ENCODE results near the gene NOSTRIN.
"Not testable (repeated sequence)": the region's sequence is repeated elsewhere in the genome, so short reads cannot be mapped to it uniquely, and the experiment has no call there.

The NOSTRIN gene

DNA sequence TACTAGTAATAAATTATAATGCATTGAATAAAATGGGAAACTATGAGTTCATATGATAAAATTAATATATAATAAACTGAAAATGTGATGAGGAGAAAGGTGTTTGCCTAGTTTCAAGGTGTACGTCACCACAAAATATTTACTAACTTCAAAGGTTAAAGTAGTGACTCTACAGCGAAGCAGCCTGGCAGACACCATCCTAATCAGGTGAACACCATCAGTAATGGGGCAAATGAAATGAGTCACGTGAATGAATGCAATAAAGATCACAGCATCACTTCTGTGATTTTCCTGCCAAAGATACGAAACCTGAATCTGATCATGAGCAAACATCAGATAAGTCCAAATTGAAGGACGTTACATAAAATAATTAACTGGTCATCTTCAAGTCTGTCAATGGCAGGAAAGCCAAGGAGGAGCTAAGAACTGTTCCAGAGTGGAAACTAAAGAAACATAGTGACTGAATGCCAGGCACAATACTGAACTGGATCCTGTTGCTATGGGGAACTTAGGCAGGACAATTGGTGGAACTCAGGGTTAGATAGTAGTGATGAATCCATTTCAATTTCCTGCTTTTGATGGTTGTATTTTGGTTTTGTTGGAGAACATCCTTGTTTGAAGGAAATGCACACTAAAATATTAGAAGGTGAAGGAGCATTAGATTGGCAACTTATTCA lies 12.1 kb upstream of the NOSTRIN start:
- no peak for DNase-seq

GRCh38 chr2:168791140-168791539 lies 11.3 kb upstream of the NOSTRIN start:
- DNase-seq = not testable (repeated sequence)

- DNase-seq = no peak
Observed at GRCh38 chr2:168793596-168793995, 8.8 kb upstream of the NOSTRIN start.

- no peak for DNase-seq
Observed at GRCh38 chr2:168794968-168795367, 7.5 kb upstream of the NOSTRIN start.

- no peak for DNase-seq
Observed at GRCh38 chr2:168796090-168796577, 6.3 kb upstream of the NOSTRIN start.

DNA sequence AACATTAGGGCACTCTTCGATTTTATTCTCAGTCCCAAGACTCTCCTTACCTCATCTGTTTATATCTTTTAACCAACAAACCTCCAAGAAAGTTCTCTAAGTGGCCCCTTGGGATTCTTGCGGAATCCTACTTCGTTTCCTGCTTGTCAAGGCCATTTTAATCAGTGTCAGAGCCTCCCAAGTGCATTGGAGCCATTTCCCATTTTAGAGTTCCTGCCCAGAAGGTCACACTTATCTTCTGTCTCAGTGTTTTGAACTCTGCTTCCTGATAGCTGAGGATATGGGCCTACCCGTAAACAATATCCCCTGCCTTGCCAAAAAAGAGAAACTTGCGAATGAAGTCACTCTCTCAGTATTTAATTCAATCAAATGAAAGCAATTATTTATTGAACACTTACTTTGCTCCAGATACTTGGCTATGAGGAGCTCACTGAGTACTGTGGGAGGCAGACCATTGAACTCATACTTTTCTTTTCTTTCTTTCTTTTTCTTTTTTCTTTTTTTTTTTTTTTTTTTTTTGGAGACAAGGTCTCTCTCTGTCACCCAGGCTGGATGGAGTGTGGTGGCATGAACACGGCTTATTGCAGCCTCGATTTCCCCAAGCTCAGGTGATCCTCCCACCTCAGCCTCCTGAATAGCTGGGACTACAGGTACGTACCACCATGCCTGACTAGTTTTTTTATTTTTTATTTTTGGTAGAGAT lies 5.7 kb upstream of the NOSTRIN start:
- no peak for DNase-seq

GRCh38 chr2:168797286-168797655 lies 5.2 kb upstream of the NOSTRIN start:
- no peak for DNase-seq

DNA sequence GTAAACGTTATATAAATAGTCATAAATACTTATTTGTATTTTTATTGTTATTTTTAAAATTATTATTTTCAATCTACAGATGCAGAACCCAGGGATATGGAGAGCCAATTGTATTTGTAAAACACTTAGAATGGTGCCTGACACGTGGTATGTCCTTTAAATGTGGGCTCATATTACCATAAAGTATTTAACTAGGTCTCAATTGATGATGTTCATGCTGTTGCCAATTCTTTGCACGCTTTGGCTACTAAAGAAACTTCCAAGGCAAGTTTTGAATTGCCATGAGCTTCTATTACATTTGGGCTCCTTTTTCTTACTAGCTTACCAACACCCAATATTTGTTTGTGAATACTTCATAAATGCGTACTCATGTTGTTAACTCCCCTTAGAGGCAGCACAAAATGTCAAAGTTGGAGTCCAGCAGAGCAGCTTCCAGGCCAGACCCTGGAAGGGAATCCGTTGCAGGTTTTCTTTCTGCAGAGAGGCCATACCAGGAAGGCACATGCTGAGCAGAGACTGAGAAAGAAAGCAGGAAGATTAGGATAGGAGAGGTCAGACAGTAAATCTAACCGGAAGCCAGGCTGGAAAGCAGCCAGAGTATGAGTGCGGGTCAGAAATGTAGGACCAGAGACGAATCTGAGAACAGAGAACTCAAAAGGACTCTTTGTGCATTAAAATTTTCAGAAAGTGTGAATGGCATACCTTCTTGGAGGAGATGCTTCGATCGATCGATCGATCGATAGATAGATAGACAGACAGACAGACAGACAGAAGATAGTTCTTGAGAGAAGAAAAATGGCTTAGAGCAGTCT lies 4.2 kb upstream of the NOSTRIN start:
- DNase-seq = no peak

DNA sequence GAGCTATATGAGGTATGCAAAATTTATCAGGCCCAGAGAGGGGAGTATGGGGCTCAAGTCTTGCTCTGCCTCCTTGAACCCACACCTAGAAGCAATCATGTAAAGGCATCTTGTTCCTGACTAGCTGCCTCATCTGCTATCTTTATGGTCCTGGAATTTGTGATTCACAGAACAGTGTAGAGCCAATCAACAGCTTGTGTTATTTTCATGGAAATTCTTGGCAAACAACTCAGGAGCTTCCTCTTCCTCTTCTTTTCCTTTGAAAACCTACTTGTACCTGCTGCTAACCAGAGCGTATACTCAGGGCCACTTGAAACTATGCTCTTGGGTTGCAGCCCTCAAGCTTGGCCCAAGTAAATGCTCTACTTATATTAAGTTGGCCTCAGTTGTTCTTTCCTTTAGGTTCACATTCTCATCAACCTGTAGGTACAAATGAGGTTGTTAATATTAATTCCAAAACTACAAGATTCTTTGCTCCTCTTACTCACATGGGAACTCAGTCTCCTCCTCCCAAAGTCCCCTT lies 3.5 kb upstream of the NOSTRIN start:
- DNase-seq = no peak

- DNase-seq = no peak
Observed at GRCh38 chr2:168801471-168801870, 966 bp upstream of the NOSTRIN start.

GRCh38 chr2:168802859-168803725 lies 655 bp downstream of the NOSTRIN start:
- DNase-seq = no peak

DNA sequence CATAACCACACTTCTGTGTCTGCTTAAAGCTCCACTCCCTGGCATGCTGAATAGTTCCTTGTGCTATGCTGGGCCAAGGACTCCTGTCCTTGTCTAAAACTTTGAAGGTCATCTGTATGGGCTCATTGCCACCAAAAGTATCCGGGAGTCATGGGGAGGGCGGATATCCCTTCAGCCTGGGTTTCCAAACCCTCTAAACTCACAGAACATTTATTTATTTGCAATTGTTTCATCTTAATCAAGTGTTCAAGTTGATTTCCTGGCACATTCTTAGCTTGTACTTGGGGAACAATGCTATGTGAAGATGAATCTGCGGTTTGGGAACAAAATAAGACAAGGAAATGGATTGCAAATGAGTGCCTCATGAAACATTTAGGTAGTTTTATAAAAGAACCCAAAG lies 1.8 kb downstream of the NOSTRIN start:
- no peak for DNase-seq

GRCh38 chr2:168805615-168806014 lies 3.2 kb downstream of the NOSTRIN start:
- DNase-seq = no peak

DNA sequence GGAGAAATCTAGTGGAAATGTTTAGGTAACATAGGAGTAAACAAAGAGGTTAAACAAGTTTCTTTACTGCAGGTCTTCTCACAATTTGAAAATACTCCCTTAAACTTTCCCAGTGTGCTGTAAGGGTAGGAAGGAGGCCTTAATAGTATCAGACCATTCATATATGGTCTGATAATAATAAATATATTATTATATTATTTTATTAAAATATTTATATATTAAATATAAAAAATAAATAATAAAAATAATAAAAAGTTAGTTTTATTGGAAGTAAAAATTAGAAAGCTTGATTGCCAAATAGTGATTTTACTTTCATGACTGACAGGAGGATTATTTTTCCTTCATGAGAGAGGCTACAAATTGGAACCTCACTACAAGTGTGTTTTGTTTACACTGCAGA lies 7.1 kb downstream of the NOSTRIN start:
- no peak for DNase-seq

DNA sequence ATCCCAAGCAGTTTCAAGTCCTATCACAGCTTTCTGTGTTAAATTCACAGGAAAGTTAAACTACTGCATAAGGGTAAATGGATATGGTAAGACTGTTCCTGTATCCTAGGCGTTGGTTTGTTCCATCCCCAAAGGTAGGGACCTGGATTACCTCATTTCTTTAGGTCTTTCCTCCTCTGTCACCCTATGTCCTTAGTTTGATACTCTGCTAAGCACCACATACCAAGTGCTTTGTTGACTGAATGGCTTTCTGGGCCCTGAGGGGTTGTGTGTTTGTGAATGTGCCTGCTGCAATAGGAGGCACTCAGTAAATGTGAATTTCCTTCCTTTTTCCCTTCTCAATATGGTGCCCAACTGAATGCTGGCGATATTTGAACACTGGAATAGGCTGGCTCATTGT lies 7.8 kb downstream of the NOSTRIN start:
- no peak for DNase-seq

DNA sequence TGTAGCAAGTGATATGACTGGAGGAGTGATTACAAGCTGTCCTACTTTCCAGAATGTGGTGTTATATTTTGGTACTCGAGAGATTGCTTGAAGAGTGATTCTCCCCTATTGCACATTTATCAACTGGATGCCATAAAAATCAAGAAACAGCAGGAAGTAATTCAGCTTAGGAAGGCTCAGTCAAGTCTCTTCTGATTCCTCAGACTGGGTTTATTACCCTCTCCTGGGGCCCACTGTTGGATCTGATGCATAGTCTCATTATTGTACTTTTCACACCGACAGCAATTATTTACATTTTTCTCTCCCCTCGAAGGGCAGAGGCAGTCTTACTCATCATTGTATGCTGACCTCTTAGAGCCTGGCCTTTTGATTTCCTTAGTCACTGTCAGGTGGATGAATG lies 9.3 kb downstream of the NOSTRIN start:
- no peak for DNase-seq

GRCh38 chr2:168814046-168814445 lies 11.6 kb downstream of the NOSTRIN start:
- no peak for DNase-seq

GRCh38 chr2:168814939-168815907 lies 12.8 kb downstream of the NOSTRIN start:
- no peak for DNase-seq

DNA sequence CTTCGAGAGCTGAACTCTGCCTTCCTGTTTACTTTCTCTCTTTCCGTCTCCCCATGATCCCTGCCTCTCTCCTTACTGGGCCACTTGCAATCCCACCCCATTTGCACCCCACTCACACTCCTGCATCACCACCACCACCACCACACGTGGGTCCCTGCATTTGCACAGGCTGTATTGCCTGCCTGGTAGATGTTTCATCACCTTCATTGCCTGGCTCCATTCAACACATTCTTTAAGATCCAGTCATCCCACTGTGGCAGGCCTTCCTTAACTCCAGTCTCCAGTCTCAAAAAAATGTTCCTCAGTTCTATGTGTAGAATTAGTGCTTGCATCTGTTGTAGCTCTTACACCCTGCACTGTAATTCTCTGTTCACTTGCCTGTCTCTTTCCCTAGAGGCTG lies 13.9 kb downstream of the NOSTRIN start:
- no peak for DNase-seq

- DNase-seq = no peak
Observed at GRCh38 chr2:168819050-168819715, 16.7 kb downstream of the NOSTRIN start.
